ENCODE data around the gene NFIC.
"Not testable (repeated sequence)": the region's sequence is repeated elsewhere in the genome, so short reads cannot be mapped to it uniquely, and the experiment has no call there.

The NFIC gene

GRCh38 chr19:3451451-3451866, 85.1 kb downstream of the NFIC start:
- DNase-seq (ENCODE audit: low read depth, low spot score), result no peak

GRCh38 chr19:3452171-3452941, 86.0 kb downstream of the NFIC start:
- no peak for DNase-seq (ENCODE audit: low read depth, low spot score)

GRCh38 chr19:3452942-3453214, 86.5 kb downstream of the NFIC start:
- DNase-seq (ENCODE audit: low read depth, low spot score), result not testable (repeated sequence)

GRCh38 chr19:3453840-3454239, 87.5 kb downstream of the NFIC start:
- no peak for DNase-seq (ENCODE audit: low read depth, low spot score)

GRCh38 chr19:3454656-3455392, 88.4 kb downstream of the NFIC start:
- DNase-seq (ENCODE audit: low read depth, low spot score), result no peak

GRCh38 chr19:3455393-3455955, 89.1 kb downstream of the NFIC start:
- DNase-seq (ENCODE audit: low read depth, low spot score), result no peak

GRCh38 chr19:3455960-3456601, 89.7 kb downstream of the NFIC start:
- no peak for DNase-seq (ENCODE audit: low read depth, low spot score)

GRCh38 chr19:3456925-3457527, 90.6 kb downstream of the NFIC start:
- DNase-seq (ENCODE audit: low read depth, low spot score), result no peak

- DNase-seq (ENCODE audit: low read depth, low spot score), result no peak
Observed at GRCh38 chr19:3457528-3458228, 91.3 kb downstream of the NFIC start.

GRCh38 chr19:3458229-3459088, 92.1 kb downstream of the NFIC start:
- no peak for DNase-seq (ENCODE audit: low read depth, low spot score)

GRCh38 chr19:3459089-3459881, 92.9 kb downstream of the NFIC start:
- no peak for DNase-seq (ENCODE audit: low read depth, low spot score)

- no peak for DNase-seq (ENCODE audit: low read depth, low spot score)
Observed at GRCh38 chr19:3459965-3460582, 93.7 kb downstream of the NFIC start.

- no peak for DNase-seq (ENCODE audit: low read depth, low spot score)
Observed at GRCh38 chr19:3462991-3463713, 96.8 kb downstream of the NFIC start.

GRCh38 chr19:3463714-3464586, 97.6 kb downstream of the NFIC start:
- no peak for DNase-seq (ENCODE audit: low read depth, low spot score)

- no peak for DNase-seq (ENCODE audit: low read depth, low spot score)
Observed at GRCh38 chr19:3464587-3465235, 98.3 kb downstream of the NFIC start.

GRCh38 chr19:3465552-3465951, 99.2 kb downstream of the NFIC start:
- DNase-seq (ENCODE audit: low read depth, low spot score), result no peak

- no peak for DNase-seq (ENCODE audit: low read depth, low spot score)
Observed at GRCh38 chr19:3466635-3467034, 100.3 kb downstream of the NFIC start.

All from ELF-1 (cell line).